ENCODE data around the gene LDLRAD4.

The LDLRAD4 gene

DNA sequence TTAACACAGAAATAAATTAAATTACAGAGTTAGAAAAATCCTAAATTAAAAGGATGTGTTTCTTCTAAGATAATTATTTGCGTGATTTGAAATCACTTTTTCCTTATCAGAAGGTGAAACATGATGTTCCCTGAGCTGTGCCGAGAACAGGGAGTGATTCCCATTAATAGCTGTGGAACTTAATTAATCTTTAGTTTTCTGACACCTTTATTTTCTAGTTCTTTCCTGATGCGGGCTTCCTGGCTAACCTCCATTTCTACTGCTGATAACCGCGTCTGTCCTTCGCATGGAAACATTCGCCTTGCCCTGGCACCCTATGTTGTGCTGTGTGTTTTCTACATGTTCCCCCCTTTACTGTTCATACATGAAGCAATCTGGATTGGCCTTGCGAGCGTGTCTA is 334.9 kb downstream of the LDLRAD4 start:
- Mint-ChIP-seq H3K4me1 (peaks cover 47% of the 10 kb centered on the region), H3K9me3 (no peaks in the 10 kb centered on the region)

GRCh38 chr18:13555192-13555591 is 336.6 kb downstream of the LDLRAD4 start:
- Mint-ChIP-seq H3K27ac (no peak overlapping the region), H3K4me3 (no peak overlapping the region), H3K36me3 (ENCODE audit: low read depth) (no peaks in the 10 kb centered on the region), H3K9me3 (no peaks in the 10 kb centered on the region), H3K4me1 (peaks cover 31% of the 10 kb centered on the region), H3K27me3 (ENCODE audit: low read depth) (peaks cover 13% of the 10 kb centered on the region)
- TF ChIP-seq, protein P1, sequence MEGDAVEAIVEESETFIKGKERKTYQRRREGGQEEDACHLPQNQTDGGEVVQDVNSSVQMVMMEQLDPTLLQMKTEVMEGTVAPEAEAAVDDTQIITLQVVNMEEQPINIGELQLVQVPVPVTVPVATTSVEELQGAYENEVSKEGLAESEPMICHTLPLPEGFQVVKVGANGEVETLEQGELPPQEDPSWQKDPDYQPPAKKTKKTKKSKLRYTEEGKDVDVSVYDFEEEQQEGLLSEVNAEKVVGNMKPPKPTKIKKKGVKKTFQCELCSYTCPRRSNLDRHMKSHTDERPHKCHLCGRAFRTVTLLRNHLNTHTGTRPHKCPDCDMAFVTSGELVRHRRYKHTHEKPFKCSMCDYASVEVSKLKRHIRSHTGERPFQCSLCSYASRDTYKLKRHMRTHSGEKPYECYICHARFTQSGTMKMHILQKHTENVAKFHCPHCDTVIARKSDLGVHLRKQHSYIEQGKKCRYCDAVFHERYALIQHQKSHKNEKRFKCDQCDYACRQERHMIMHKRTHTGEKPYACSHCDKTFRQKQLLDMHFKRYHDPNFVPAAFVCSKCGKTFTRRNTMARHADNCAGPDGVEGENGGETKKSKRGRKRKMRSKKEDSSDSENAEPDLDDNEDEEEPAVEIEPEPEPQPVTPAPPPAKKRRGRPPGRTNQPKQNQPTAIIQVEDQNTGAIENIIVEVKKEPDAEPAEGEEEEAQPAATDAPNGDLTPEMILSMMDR (IDR thresholded peaks at IDR 0.05; ENCODE audit: unreplicated experiment in 3 of 3), result no peak

More for the DNA sequence above, 334.9 kb downstream of the LDLRAD4 start:
- Mint-ChIP-seq H3K27me3 (ENCODE audit: low read depth) (peaks cover 13% of the 10 kb centered on the region), H3K27ac (no peak overlapping the region), H3K4me3 (no peak overlapping the region), H3K36me3 (ENCODE audit: low read depth) (no peaks in the 10 kb centered on the region)
- TF ChIP-seq, protein P1 (IDR thresholded peaks at IDR 0.05; ENCODE audit: unreplicated experiment in 3 of 3), result no peak

GRCh38 chr18:13555865-13556264 is 337.3 kb downstream of the LDLRAD4 start:
- Mint-ChIP-seq H3K27me3 (ENCODE audit: low read depth) (peaks cover 13% of the 10 kb centered on the region), H3K4me1 (peaks cover 24% of the 10 kb centered on the region), H3K27ac (no peak overlapping the region), H3K36me3 (ENCODE audit: low read depth) (no peaks in the 10 kb centered on the region), H3K4me3 (no peak overlapping the region), H3K9me3 (no peaks in the 10 kb centered on the region)
- TF ChIP-seq, protein P1 (IDR thresholded peaks at IDR 0.05; ENCODE audit: unreplicated experiment in 3 of 3), result no peak

DNA sequence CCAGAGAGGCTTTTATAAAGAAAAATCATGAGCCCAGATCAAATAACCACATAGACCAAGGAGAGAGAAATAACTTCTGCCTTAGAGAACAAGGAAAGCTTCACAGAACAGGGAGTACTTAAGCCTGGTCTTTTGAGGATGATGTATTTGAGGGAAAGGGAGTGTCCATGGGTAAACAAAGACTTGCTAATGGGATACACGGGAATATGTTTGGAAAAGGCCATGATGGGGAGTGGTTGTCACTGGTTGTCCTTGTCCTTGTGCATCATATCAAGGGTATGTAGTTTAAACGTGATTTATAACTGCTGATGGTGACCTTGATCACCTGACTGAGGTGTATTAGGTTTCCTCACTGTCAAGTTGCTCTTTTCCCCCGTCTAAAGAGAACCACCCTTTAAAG is 337.9 kb downstream of the LDLRAD4 start:
- no peaks in the 10 kb centered on the region for H3K9me3 Mint-ChIP-seq
- H3K27me3 Mint-ChIP-seq (ENCODE audit: low read depth), result peaks cover 8% of the 10 kb centered on the region
- H3K4me3 Mint-ChIP-seq, result no peak overlapping the region
- TF ChIP-seq, protein P1 (IDR thresholded peaks at IDR 0.05; ENCODE audit: unreplicated experiment in 3 of 3), result no peak
- no peaks in the 10 kb centered on the region for H3K36me3 Mint-ChIP-seq (ENCODE audit: low read depth)
- peaks cover 18% of the 10 kb centered on the region for H3K4me1 Mint-ChIP-seq
- H3K27ac Mint-ChIP-seq, result no peak overlapping the region

DNA sequence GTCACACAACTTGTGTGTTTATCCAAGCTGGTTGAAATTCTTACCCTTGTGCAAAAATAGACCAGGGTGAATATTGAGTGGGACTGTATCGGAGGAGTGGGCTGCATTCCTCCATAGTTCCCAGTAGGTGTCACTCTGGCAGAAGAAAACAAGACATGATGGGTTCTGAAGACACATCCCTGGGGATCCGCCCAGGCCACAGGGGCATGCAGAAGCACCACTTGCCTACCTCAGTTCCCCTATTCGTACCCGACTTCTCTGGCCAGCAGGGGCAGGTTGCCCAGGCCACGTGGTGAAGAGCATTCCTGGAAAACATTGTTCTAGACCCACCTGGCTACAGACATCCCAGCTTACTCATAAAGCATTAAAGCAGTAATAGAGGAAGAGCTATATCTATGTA is 339.6 kb downstream of the LDLRAD4 start:
- Mint-ChIP-seq H3K4me3 (no peak overlapping the region), H3K27me3 (ENCODE audit: low read depth) (peaks cover 6% of the 10 kb centered on the region), H3K9me3 (no peaks in the 10 kb centered on the region), H3K27ac (no peak overlapping the region), H3K4me1 (peaks cover 16% of the 10 kb centered on the region), H3K36me3 (ENCODE audit: low read depth) (no peaks in the 10 kb centered on the region)
- TF ChIP-seq, protein P1 (IDR thresholded peaks at IDR 0.05; ENCODE audit: unreplicated experiment in 3 of 3), result peak; percentile 61 to 72 (median 63)

GRCh38 chr18:13558790-13559189 is 340.2 kb downstream of the LDLRAD4 start:
- TF ChIP-seq, protein P1 (IDR thresholded peaks at IDR 0.05; ENCODE audit: unreplicated experiment in 3 of 3), result no peak
- Mint-ChIP-seq H3K36me3 (ENCODE audit: low read depth) (no peaks in the 10 kb centered on the region), H3K27me3 (ENCODE audit: low read depth) (peaks cover 6% of the 10 kb centered on the region), H3K9me3 (no peaks in the 10 kb centered on the region), H3K4me3 (no peak overlapping the region), H3K4me1 (peaks cover 19% of the 10 kb centered on the region), H3K27ac (no peak overlapping the region)

Measured in nephron (organoid).